Mesenteric fat pad (tissue), 1 donor: ENCODE data around the gene UQCRC2. TPM values are rescaled to one million over a fixed set of nuclear protein-coding genes. Genes with fewer than 3 reads are reported as not detected.
"Not testable (repeated sequence)": the region's sequence is repeated elsewhere in the genome, so short reads cannot be mapped to it uniquely, and the experiment has no call there.

Source experiments
- DNase-seq: peaks from one replicate; pipeline ENCODE4 v3.0.0-alpha.2; 2020; ENCODE audit warnings: low spot score
- total RNA-seq: library from RNA; stranded (reverse); fragmentation: NEBNext Ultra II Directional; extraction: Animal tissue kit (Norgen Biotek cat#: 25700); gene quantifications from one replicate; pipeline ENCODE4 v1.2.1, GENCODE V29; 2021
- donor health status: DM: yes; HTN: yes; CAD: no.

Gene UQCRC2
- total RNA-seq, 1 donor from 2014 or later, result 186 TPM

DNA sequence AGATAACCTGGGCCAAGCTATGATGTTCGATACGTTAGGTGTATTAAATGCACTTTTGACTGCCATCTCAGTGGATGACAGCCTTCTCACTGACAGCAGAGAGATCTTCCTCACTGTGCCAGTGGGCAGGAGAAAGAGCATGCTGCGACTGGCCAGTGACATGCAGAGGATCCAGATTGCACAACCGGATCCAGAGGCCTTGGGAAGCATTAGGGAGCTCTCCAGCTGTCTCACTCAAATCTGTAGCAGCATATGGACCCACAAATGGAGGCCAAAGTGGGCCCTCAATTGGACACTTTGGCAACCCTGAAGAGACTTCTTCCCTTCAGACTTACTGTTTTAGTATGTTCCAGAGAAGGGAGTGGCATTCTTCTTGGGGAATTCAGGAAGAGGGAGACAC, 26.9 kb downstream of the UQCRC2 start:
- no peak for DNase-seq

DNA sequence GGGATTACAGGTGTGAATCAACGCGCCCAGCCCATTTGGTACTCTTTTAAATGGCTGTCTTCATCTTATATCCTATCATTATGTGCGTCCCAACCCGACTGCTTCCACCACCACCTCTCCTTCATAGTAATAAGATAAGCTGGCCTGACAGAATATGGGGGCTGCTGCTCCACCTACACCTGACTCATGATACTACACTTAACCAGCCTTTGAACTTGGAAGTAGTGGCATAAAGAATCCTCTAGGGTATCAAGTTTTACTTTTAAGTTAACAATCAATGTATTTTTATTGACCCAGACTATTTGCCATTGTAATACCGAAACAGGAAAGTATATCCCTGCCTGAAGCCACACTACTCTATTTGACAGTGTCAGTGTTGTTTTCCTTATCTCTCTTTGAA, 28.9 kb downstream of the UQCRC2 start:
- DNase-seq, result no peak

DNA sequence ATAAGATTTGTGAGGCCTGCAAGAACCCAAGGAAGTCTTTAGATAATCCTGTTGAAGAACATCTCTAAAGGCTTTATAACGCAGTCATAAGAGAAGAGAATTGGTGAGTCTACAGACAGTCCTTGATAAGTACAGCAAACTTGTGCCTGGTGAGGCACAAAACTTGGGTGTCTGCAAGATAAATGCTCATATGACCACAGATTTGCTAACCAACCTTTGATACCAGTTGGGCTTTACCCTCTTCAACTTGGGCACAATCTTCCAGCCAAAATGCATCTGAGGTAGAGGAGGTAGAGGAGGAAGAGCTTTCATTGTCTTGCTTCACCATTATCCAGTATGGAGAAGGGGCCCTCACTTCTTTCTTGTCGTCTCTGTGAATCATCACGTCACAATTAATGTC, 30.9 kb downstream of the UQCRC2 start:
- no peak for DNase-seq

DNA sequence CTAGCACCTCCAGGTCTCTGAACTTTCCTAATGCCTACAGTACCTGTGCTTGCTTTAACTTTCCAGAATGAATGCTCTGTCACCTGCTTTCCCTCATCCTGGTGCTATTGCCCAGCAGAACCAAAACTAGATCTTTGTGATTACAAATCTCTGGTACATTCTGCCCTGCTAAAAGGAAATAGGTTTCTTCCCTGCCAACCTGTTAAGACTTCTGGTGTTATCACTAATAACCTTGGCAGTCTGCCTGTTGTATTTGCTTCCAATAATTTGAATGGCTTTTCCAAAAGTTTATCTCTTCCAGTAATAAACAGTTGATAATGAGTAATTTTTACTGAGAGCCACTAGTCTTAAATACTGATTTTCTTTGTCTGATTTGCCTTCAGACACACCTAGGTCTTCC, 32.4 kb downstream of the UQCRC2 start:
- DNase-seq, result no peak

DNA sequence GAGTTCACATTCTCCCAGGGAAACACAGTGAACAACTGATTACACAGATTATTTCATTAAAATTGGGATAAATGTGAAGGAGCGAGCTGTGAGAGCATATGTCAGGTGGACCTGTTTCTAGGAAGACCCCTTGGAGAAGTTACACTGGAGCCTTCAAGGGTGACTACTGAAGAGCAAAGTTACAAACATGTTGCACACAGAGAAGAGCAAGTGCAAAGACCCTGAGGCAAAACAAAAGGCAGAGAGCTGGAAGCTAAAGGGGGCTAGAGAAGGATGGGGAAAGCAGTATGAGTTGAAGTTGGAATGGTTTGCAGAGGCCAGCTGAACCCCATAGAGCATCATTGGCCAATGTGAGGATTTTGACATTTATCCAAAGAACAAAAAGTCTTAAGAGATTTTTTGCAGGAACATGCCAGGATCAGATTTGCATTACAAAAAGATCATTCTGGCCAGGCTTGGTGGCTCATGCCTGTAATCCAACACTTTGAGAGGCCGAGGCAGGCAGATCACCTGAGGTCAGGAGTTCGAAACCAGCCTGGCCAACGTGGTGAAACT, 33.6 kb downstream of the UQCRC2 start:
- no peak for DNase-seq

DNA sequence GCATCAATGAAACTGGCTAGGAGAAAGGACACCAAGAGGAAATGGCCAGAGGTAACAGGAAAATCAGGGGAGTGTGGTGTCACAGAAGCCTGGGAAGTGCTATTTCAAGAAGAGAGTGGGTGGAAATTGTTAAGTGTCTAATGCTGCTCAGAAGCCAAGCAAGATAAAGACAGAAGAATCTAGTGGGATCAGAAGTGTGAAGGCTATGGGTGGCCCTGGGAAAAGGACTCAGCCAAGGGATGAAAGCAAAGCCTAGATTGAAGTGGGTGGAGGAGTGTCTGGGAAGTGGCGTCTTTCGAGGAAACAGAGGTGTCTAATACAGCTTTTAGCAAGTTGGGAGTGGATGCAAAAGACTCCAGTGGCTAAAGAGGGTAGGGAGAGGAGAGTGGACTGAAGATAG, 34.3 kb downstream of the UQCRC2 start:
- DNase-seq, result no peak

DNA sequence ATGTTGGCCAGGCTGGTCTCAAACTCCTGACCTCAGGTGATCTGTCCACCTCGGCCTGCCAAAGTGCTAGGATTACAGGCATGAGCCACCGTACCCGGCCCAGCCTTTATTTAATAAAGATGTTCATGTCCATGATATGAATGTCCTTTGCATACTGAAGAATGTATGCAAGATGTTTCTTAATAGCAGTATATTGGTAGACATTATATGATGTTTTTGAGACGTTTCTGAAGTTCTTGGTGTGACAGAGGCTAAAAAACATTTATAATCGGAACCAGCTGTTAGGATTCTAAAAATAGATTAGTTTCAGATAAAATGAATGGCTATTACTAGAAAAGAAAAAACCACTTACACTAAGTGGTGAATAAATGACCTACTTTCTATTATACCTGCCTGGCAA, 36.0 kb downstream of the UQCRC2 start:
- no peak for DNase-seq

DNA sequence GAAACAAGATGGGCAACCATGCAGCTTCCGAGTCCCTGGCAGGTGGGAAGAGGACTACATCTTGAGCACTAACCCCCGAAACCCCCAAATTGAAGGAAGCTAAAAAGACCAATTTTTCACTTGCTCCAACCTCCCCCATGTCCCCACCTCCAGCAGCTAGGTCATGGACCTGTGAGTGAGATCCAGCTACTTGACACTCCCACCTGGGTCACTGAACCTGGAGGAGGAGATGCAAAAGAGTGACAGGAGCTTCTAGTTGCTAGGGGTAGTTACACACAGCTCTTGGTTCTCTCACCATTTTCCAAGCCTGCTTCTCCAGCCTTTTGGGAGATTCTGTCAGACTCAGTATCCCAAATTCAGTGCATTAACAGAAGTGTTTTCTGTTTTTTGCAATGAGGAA, 36.6 kb downstream of the UQCRC2 start:
- DNase-seq, result no peak

DNA sequence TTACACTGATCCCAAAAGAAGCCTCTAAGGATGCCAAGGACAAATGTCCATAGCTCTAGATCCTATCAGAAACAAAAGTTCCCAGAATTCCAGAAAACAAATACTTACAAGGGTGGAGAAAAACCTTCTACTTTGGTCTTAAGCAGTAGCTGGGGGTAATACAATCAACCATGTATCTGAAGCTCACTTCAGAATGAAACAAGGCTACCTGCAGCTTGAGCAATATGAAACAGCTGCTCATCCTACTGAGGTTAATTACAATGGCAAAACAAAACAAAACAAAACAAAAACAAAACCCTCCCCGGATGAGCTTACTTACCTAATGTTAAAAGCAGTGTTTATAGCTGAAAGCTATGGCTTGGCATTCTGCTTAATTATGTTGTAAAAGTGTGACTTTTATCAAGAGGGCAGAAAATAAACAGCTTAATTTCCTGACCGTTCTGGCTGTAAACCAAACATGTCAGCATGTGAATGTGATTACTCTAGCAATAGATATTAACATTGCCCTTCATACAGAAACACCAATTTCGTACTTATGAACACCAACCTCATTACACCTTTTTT, 37.3 kb downstream of the UQCRC2 start:
- no peak for DNase-seq

DNA sequence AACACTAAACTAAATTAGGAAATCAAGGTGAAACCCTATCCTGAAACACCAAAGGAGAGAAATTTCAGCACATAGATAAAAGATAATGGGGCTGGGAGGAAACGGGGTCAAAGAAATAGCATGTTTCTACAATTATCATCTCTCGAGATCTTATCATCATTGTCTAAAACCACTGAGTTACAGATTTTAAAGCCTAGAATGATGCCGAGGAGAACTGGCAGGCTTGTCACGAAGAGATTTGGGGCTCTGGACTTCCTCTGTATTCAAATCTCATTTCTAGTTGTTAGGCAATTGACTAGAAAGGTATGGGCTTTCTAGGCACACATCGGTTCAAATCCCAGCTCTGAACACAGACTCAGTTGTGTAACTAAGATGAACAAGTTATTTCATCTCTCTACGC, 38.5 kb downstream of the UQCRC2 start:
- no peak for DNase-seq

DNA sequence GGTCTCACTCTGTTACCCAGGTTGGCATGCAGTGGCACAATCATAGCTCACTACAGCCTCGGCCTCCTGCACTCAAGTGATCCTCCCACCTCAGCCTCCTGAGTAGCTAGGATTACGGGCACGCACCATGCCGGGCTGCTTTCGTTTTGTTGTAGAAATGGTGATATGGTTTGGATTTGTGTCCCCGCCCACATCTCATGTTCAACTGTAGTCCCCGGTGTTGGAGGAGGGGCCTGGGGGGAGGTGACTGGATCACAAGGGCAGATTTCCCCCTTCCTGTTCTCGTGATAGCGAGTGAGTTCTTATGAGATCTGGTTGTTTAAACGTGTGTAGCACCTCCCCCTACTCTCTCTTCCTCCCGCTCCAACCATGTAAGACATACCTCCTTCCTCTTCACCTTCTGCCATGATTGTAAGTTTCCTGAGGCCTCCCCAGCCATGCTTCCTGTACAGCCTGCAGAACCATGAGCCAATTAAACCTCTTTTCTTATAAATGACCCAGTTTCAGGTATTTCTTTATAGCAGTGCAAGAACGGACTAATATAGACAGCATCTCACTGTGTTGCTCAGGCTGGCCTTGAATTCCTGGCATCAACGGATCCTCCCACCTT, 41.8 kb downstream of the UQCRC2 start:
- DNase-seq, result no peak

DNA sequence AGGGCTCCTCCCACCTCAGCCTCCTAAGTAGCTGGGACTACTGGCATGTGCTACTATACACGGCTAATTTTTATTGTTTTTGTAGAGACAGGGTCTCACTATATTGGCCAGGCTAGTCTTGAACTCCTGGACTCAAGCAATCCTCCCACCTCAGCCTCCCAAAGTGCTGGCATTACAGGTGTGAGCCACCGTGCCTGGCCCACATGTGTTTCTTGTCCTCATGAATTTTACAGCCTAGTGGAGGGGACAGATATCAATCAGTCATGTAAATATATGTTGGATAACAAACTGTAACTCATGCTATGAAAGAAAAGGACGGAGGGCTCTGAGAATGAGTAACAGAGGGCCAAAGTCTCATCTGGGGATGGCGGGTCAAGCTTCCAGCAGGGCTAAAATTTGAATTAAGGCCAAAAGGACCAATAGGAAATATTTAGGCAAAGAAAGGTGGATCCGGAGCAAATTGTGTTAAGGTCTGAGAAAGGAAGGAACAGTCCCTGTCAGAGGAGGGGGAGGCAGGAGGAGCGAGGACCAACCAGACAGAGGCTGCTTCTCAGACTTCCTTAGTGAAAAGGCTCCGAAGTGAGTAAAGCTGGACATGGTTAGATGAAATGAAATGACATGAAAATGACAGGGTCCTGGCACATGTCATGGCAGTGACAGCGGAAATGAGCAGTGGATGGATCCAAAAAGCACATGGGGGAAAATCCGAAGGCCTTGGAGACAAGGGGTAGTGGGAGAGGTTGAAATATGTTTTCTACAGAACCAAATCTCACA, 43.9 kb downstream of the UQCRC2 start:
- no peak for DNase-seq

DNA sequence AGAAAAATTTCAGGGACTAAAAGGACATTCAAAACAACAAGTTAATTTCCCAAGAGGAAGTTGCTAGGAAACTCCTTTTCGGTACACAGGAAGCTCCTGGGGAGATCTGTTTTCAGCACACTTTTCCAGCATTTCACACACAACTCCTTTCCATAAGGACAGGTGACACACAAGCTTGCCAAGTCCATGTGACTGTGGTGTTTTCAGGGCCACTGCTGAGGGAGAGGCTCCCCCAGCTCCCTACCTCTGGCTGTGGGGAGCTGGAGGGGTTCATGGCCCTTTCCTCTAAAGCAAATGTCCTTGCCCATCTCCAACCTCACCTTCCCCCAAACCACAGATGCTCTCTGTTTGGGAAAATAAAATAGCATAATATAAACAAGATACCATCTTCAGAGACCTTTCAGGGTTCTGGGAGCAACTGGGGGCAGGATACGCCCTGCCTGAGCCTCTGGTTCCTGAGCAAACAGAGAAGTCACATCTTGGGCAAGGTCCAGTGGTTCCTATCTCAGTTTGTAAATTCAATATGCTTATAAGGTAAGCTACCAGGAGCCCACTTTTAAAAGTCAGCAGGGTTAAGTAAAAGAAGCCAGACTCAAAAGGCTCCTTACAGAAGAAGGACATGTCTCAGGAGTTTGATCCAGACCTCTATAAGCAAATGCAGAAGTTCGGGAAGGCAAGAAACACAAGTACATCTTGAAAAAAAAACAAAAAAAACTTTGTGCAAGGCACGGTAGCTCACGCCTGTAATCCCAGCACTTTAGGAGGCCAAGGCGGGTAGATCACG, 44.7 kb downstream of the UQCRC2 start:
- no peak for DNase-seq

DNA sequence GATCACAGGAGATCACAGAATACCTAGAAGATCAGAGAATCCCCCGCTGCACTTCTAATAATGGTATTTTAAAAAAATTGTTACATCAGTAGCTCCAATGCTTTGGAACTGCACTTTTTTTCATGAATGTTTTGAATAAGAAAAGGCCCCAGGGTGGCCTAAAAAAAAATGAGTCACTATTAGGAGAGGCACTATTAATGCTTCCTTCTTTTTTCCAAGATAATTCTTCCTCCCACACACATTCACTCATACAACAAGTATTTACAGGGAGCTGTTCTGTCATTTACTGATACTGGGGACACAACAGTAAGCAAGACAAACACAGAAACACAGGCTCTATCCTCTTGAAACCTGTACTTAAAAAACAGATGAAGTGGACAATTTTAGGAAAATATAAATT, 48.4 kb downstream of the UQCRC2 start:
- DNase-seq, result no peak

DNA sequence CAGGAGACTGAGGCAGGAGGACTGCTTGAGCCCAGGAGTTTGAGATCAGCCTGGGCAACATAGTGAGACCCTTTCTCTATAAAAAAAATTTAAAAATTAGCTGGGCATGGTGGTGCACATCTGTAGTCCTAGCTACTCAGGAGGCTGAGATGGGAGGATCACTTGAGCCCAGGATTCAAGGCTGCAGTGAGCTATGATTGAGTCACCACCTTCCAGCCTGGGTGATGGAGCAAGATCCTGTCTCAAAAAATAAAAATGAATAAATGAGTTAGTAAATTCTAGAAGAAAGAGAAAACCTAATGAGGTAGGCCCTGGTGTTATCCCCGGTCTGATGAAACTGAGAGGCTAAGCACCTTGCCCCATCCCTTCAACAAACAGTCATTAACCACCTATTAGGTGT, 48.9 kb downstream of the UQCRC2 start:
- DNase-seq, result not testable (repeated sequence)

DNA sequence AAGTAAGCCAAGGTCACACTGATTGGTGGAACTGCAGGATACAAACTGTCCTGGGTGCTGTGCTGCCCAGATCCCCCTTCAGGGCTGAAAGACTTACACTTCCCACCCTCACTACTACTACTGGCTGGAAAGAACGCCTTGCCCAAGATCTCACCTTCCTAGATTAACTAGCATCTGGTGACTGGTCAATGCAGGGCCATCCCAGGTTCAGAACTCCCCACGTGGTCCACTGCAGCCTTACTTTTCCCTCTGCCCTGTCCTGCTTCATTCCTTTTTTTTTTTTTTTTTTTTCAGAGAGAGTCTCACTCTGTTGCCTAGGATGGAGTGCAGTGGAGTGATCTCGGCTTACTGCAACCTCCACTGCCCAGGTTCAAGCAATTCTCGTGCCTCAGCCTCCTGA, 50.0 kb downstream of the UQCRC2 start:
- DNase-seq, result no peak

DNA sequence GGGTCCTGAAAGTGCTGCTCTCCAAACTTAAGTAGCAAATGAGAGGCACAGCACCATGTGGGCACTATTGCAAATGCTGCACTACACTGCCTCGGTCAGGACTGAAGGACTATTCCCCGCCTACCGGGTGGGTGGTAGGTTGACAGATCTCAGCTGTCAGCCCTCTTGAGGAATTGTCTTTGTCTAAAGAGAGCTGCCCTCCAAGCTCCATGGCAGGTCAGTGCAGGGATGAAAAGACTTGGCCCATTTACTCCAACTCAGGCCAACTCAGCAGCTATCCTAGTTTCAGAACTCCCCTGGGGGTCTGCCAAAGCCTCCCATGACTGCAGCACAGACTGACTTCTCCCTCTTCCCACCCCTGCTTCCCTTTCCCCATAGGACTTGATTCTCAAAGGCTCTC, 51.2 kb downstream of the UQCRC2 start:
- no peak for DNase-seq

DNA sequence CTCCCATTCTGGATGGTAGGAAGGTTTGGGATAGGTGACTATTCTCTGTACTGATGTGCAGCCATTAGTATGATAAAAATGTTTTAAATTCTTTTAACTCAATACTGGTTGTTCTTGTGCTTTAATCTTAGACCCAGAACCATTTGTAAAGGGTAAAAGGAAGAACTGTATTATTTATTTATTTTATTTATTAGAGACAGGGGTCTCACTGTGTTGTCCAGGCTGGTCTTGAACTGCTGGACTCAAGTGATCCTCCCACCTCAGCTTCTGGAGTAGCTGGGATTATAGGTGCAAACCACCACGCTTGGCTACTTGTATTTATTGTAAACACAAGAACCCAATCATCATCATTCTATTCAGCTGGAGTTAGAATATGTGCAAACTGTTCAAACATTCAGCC, 52.6 kb downstream of the UQCRC2 start:
- no peak for DNase-seq

DNA sequence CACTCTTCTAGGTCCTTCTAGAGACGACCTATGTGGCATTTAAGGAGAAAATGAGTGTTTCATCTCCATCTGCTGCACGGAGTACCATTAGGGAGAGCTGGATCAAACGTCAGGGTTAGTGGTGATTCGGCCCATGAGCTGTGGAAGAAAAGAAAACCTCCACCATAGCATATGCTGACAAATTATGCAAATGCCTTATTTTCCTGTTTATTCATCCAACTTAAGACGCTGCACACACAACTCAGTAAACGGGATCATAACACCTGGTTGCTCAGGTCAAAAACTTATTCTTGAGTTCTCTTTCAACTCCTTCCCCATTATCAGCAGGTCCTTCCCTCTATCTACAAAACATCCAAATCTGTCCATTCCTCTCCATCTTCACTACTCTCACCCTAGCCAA, 53.5 kb downstream of the UQCRC2 start:
- no peak for DNase-seq

DNA sequence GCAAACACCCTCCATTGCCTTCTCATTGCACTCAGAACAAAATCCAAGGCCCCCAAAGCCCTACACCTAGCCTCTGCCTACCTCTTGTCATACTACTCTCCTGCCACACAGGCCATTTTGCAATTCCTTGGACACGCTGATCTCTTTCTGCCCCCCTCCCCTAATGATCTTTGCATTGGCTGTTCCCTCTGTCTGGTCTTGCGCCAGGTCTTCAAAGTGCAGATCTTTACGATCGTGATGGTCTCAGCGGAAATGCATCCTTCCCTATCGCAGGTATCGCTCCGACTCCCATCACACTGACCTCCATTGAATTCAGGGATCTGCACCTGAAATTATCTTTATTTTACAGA, 54.0 kb downstream of the UQCRC2 start:
- no peak for DNase-seq

DNA sequence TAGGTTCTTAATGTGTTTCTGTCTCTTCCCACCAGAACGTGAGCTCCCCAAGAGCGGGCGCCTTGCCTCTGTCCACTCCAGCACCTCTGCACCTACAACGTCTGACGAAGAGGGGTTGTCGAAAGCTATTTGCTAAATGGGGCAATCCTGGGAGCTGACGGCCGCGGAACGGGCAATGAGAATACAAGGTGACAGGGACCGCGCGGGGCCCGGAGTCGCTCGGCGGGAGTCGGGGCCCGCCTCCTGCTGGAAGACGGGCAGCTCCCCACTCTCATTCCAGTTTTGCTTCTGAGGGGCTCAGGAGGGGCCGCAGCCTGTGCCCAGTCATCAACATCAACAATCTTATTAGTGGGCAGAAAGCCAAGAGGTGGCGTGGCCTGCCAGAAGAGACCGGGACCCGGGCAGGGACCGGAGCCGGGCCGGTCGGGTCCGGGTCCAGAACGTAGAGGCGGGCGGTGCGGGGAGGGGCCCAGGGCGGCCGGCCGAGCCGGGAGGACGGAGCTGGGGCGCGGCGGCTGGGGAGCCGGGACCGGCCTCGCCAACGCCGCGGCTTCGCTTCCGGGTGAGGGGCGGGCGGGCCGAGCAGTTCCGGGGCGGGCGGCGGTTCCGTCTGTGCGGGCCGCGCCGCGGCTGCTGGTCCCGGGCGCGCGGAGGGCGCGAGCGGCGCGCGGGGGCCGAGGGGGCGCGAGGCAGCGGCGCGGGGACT, 54.5 kb downstream of the UQCRC2 start, which contains the start of gene MOSMO:
TSS of gene MOSMO (plus strand) at position 603 of the 706 bp plus-strand sequence. CDS start 191 bp downstream, outside the sequence.
- DNase-seq, result peak; percentile 93
